ENCODE data around the gene CCDC28B.
A peak's percentile ranks its signal among the peaks of the same experiment; 100 is the strongest.

Gene CCDC28B

DNA sequence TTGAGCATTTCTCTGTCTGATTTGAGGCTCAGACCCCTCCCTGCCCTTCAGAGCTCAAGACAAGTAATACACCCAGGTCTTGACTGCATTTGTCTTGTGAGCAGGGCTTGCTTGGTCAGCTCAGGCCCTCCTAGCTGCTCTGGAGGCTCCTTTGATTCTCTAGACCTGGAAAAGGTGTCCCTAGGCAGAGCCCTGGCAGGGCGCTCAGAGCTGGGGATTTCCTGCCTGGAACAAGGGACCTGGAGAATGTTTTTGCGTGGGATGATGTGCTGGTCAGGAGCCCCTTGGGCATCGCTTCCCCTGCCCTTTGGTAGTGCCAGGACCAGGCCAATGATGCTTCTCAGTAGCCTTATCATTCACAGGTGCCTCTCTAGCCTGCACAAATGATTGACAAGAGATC, 4.9 kb upstream of the CCDC28B start:
- DNase-seq = no peak

DNA sequence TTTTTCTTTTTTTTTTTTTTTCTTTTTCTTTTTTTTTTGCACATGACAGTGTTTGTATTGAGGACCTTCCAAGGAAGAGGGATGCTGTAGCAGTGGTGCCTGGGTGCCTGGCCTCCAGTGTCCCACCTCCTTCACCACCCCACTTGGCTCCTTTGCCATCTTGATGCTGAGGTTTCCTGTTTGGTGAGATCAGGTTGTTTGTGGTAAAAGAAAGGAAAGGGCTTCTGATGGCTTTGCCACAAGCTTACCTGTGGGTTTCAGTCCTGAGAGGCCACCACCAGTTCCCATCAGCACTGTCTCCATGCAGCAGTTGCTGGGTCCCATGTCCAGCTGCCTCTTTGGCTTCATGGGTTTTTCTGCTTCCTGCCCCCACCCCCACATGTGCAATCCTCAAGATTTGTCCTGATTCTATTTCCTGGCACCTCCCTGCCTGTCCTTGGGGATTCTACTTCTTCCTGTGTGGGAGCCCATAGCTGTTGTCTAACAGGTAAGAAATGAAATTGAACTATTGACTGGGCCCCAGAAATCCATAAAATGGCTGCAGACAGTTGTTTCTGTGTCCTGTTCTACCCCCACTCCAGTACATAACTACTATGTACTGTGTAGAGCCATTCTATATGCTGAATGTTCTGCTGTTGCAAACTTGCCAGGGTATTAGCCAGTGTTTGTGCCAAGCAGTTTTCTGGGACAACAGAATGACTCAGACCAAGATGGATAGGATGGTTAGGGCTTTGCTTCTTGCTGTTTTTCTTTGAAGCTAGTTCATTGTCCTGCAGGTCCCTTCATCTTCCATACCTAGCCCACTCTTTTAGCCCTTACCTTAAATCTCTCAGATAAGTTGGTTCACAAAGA, 4.2 kb upstream of the CCDC28B start:
- DNase-seq = peak; percentile 62

DNA sequence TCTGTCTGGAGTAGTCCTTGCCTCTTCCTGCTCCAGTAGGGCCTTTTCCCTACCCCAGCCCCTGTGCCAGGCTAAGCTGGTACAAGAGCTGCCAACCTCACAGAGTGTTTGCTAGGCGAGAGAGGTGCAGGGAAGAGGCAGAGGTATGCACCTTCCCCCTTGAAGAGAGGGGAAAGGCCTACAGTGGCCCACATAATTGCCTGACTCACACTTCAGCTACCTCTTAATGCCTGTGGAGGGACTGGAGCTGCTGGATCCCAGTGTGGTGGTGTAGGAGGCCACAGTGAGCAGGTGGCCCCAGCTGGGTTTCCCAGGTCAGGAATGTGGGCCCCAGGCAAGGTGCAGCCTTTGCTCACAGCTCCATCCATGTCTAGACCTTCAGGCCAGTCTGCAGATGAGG, 3.3 kb upstream of the CCDC28B start:
- DNase-seq = no peak

DNA sequence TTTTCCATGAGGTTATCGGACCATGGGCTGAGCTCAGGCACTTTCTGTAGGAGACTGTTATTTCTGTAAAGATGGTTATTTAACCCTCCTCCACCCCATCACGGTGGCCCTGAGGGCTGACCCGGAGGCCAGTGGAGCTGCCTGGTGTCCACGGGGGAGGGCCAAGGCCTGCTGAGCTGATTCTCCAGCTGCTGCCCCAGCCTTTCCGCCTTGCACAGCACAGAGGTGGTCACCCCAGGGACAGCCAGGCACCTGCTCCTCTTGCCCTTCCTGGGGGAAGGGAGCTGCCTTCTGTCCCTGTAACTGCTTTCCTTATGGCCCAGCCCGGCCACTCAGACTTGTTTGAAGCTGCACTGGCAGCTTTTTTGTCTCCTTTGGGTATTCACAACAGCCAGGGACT, 2.6 kb upstream of the CCDC28B start:
- DNase-seq = no peak

DNA sequence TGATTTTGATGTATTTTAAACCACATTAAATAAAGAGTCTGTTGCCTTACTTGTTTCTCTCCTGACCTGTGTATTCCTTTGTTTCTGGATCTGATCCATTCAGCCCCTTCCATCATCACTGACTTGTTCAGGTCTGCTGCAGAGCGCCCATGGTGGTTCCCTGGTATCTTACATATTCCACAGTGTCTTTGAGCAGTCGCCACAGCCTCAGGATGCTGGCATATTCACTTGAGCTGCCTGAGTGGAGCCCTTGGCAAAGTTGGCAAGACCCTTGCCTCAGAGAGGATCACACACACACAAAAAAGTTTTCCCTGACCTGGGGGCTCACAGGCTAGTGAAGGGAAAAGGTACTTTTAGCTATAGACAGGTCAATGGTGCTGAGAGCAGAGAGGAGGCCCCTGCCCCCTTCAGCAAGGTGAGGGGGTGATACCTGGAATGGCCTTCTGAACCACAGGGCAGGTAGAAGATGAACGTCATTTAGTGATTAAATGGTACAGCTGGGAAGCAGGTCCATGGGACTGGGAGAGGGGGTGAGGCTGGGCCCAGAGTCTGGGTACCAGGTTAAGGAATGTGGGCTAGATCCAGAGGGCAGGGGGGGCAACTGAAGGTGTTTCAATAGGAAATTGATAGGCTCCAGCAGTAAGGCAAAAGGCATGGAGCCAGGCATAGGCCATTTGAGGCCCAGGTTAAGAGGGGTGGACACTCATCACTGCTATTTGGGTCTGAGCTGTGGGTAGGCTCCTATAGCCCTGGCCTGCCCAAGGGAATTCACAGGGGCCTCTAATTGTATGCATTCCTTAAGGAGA, 2.0 kb upstream of the CCDC28B start:
- DNase-seq = no peak

DNA sequence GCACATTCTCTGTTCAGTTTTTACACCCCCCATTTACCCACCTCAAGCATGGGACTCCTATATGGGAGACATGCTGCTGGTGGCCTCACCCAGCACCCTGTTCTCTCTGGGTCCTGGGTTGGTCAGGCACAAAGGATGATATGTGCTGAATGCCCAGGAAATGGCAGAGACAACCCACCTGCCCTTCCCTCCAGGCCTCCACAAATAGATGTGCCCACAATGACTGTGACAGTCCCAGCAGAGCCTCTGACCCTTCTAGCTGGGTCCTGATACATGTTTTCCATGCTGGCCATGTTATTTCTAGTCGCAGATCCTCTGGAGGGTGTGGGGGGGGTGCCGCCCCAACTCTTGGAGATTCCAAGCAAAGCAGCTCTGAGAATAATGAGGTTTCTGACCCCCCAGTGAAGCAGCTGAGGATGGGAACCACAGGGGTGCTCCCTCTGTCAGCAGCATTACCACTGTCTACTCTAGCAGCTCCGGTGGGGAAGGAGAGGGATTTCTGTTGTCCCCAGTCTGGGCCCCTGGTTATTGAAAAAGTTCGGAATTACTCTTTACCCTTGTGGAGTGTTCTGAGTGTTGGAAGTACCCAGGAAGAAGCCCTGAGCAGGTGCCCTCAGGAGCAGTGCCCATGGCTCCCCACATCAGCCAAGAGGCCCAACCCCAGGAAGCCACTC, 1.2 kb upstream of the CCDC28B start:
- DNase-seq = no peak

DNA sequence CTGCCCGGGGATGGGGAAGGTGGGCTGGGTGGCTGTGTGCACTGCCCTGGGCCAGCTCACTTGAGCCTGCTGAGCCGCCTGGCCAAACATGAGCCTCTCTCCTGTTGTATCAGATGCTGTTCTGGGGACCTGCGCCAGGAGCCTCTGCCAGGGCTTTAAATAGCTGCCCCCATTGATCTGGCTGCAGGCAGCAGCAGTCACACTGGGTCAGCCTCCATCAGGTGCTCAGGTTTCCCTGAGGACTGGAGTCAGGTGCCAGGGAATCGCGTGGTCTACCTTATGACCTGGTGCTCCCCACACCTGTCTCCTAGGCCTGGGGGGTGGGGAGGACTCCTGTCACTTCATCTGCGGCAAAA, 700 bp upstream of the CCDC28B start:
- no peak for DNase-seq

DNA sequence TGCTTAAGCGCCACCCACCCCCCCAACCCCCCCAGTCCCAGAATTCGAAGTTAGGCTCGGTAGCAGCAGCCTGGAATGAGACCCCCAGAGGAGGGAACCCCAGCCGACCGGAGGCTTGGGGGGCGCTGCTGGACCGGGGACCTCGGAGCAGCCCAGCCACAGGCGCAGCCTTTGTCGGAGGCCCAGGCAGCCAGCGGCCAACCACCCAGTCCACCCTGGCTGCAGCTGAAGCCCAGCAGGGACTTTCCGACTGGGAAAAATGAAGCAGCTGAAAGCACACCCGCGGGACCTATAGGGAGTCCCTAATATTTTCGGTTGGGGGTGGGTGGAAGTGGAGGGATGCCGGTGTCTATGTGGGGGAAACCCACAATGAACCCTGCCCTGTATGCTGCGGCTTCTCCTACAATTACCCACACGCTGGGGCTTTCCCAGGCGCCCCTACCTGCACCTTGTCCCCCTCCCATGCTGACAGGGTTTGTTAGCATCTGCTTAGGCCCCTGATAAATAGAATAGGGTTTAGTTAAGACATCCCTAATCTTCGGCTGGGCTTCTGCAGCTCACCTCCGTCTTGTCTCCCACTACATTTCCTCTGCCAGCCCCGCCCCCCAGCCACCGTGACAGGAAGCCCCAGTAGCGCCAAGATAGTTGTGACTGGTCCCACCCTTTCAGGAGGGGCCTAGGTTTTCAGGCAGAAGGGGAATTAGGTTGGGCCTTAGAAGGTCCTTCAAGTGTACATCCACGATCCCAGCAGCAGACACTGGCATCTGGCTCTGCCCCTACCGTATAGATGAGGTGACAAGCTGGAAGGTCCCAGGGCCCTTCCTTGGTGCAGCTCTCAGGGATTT, 838 bp downstream of the CCDC28B start:
- DNase-seq = peak; percentile 83

DNA sequence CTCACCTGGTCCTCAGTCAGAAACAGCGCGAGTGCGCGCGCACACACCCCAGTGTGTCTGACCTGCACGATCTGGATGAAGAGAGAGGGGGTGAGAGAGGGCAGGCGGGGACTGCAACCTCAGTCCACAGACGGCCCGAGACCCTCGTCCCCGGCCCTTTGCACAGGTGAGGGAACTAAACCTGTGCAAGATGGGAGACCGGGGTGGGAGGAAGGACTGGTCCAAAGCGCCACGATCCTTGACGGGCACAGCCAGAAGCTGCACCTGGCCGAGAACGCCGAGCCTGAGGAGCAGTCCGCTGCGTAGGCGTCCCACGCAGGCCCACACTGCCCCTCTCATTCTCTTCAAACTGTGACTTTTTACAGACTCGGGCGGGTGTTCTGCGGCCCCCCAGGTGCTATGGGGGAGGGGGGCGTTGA, 4.6 kb downstream of the CCDC28B start:
- DNase-seq = no peak

DNA sequence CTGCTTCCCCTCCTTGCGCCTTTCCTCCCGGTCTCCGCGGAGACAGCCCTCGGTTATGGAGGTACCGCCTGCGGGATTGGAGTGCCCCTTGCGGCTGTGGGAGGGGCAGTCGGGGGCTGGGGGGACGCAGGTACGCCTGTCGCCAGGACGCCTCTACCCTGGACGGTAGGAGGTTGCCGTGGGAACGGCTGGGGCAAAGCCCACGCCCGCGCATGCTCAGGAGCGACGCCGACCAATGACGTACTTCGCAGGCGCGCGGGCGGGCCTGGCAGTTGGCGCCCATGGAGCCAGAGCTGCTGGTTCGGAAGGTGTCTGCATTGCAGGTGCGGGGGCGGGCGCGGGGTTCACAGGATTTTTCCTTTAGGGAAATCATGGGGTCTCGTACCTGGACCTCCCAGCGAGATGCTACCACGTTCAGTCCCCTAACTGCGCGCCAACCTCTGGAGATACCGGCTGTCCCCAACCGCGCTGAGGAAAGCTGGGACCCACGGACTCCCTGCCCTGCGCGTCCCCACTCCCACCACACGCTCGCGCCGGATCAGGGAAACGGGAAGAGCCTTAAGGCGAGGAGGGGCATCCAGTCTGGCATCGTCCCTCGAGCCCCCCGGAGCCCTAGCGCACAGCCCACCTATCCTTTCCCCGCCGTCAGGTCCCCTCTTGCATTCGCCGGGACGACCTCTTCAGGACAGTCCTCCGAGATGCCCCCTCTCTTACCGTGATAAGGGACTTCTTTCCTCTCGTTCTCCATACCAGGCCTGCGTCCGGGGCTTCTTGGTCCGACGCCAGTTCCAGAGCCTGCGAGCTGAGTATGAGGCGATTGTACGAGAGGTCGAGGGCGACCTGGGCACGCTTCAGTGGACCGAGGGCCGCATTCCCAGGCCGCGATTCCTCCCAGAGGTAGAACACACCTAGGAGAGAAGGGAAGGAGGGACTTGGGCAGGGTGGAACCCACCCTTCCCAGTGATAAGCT, 5.3 kb downstream of the CCDC28B start, which contains the start of gene IQCC:
IQCC (plus strand) TSS at position 271 of the 970 bp plus-strand sequence; CDS start at position 282, 11 bp downstream.
- peak; percentile 91 for DNase-seq

DNA sequence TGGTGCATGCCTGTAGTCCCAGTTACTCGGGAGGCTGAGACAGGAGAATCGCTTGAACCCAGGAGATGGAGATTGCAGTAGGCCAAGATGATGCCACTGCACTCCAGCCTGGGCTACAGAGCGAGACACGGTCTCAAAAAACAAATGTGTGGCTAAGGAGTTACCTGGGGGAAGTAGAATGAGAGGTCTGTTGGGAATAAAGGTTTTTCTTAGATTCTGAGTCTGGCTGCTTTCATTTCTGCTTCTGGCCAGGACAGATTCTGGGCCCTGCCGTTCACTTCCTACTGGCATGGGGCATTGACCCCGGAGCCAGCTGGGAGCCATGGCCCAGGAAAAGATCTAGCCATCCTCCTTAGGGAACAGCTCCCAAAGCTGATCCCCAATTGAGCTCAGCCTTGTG, 8.1 kb downstream of the CCDC28B start:
- no peak for DNase-seq

DNA sequence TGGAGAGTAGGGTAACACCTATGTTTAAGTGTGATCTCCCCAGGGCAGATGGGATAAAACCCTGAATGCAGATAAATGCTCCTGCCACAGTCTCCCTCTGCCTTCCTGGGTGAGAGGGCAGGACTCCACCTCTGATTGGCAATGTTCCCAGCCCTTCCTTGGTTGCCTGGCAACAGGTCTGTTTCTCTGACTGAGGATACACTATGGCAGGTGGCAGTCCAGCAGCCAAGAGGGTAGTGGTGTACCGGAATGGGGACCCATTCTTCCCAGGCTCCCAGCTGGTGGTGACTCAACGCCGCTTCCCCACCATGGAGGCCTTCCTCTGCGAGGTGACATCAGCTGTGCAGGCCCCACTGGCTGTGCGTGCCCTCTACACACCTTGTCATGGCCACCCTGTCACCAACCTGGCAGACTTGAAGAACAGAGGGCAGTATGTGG, 8.5 kb downstream of the CCDC28B start, which contains the start of gene DCDC2B:
DCDC2B (plus strand) TSS at position 199 of the 438 bp plus-strand sequence; CDS start at position 204, 5 bp downstream.
- no peak for DNase-seq

DNA sequence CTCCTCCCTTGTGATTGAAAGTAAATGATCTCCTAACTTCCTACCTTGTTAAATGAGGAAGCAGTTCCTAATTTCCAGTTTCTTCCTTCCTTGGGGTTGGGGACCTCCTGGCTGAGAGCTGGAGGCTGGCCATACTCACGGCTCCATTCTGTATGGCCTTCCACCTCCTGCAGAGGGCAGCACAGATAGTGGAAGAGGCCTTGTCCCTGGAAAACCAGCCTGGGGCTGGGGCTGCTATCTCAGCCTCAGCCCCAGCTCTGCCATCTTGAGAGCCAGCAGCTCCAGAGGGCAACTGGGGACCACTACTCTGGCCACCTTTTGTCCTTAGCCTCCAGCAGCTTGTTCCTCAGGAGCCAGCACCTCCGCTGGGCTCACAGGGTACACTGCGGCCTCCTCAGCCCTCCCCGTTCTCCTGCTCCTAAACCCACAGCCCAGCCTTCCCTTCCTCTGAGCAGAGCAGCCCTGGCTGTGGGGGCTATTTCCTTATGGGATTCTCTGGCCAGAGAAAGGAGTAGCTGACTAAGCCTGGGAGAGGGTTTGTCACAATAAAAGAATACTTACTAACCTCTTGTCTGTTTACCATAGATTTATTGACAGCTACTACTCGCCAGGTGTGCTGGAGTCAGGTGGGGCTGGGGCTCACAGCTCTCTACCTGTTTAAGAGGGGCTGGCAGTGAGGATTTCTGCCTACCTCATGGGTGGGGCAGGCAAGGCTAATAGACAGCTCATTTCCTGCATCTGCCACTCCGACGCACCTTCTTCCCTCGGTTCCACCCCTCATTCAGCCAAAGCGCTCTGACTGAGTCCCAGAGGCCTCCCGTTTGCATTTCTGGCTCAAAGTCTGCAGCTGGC, 15.5 kb downstream of the CCDC28B start:
- peak; percentile 70 for DNase-seq

DNA sequence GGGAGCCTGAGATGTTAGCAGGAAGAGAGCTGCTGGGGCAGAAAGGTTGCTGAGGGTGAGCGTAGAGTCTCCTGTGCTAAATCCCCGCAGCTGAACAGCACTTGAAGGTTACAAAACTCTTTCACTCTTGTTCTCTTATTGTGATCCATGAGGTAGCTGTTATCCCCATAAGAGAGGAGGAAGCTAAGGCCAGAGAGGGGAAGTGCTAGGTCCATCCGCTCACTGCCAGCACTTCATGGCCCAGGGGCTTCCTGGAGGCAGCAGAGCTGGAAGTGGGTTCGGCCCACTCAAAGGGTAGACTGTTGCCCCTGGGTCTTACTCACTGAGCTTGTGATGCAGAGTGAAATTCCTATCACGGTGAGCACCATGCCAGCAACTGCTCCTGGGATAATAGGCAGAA, 16.2 kb downstream of the CCDC28B start:
- DNase-seq = no peak

DNA sequence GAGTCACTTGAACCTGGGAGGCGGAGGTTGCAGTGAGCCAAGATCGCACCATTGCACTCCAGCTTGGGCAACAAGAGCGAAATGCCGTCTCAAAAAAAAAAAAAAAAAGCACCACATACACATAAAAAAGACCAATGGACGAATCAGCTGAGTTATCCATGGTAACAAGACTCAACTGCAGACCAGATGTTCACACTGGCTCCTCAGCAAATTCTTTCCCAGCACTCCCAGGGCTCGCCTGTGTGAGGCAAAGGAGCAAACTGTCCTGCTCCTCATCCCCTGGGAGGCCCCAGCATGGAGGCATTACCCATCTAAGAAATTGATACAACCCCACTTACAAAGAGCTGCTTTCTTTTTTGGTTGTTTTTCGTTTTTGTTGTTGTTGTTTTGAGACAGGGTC, 18.6 kb downstream of the CCDC28B start:
- no peak for DNase-seq

DNA sequence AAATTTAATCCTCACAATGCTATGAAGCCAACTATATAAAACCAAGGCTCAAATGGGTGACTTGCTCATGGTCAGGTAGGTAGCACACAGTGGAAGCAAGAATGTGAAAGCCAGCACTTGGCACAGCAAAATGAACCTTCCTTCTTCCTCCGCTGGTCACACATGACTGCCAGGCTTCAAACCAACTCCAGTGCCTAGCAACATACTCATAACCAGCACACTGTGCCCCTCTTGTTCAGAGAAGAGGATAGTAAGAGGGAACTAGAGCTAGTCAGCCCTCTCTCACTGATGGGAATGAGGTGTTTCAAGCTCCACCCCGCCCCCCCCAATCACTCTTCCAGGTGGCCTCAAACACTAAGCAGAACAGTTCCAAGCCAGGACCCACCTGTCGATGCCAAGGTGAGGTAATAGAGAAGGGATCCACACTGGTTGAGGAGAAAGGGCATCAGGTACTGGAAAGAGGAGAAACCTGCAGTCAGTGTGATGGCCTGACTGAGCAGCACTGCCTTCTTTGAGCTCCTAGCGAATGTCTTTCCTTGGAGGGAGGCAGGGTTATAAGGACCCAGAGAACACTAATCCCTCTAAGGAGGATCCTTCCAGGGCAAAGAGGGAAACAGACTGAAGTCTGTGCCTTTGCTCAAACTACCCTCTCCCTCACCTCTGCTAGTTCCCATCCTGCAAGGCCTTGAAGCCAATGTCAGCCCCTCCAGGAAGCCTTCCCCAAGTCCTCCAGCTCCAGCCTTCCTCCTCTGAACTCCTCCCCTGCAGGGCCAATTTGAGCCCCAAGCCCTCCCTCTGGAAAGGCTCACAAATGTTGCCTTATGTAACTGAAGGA, 20.6 kb downstream of the CCDC28B start:
- DNase-seq = no peak

DNA sequence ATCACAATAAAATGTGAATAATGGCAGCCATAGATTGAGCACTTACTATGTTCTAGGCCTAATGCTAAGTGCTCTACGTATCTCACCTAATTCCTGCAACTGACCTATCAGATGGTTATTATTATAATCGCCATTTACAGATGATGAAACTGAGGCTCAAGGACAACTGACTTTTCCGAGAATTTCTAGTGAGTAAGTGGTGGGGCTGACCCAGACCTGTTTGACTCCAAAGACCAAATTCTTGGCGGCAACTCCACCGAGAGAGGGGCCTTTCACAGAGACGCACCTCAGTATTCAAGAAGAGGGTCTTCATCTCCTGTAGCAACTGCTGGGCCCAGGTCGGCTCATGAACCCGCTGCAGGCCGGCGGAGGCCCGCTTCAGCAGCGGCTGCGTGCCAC, 21.2 kb downstream of the CCDC28B start:
- no peak for DNase-seq

DNA sequence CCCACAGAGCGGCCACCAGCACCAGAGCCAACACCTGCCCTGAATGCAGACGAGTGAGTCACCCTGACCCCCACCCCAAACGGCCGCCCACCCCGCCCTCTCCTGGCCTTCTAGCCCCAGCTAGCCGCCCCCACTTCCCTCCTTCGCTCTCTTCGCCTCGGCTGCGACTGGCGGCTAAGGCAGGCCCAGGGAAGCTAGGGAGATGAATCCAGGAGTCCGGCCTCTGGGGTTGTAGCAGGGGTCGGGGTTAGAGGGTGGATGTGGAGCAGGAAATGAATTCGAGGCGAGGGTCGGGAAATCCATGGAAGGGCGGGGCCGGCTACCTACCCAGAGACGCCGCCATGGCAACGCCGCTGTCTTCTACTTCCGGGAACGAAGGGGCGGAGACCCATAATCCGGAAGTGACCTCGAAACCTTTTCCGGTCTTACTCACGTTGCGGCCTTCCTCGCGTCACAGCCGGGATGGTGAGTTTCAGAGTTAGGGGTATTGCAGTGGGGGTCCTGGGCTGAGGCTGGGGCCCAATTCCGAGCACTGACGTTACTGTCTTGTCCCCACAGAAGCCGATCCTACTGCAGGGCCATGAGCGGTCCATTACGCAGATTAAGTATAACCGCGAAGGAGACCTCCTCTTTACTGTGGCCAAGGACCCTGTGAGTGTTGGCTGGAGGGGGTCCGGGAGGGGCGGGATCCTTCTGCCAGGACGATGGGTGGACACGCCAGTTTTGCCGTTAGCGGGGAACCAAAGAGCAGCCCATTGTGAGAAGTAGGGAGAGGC, 21.8 kb downstream of the CCDC28B start, which contains the start of the genes EIF3I and TMEM234:
EIF3I (plus strand) TSS at position 428 of the 776 bp plus-strand sequence; CDS start at position 463, 35 bp downstream.
TMEM234 (minus strand) TSS at position 374 of the 776 bp plus-strand sequence; CDS start at position 343, 31 bp downstream.
- peak; percentile 94 for DNase-seq
